CD4-positive, alpha-beta T cell treated with Interleukin-6 at 100 ng/mL for 8 hours (primary cell): ENCODE data around the gene SMPD3.

Experiments used
- DNase-seq: peaks from one replicate; pipeline ENCODE4 v3.0.0-alpha.2; 2020; ENCODE audit warnings: mixed read lengths, low spot score

The SMPD3 gene

GRCh38 chr16:68433316-68433715, 15.0 kb downstream of the SMPD3 start:
- no peak for DNase-seq

GRCh38 chr16:68432701-68433100, 15.6 kb downstream of the SMPD3 start:
- DNase-seq = no peak

- no peak for DNase-seq
Observed at GRCh38 chr16:68429076-68429854, 19.0 kb downstream of the SMPD3 start.

- DNase-seq = no peak
Observed at GRCh38 chr16:68427649-68428303, 20.5 kb downstream of the SMPD3 start.

- DNase-seq = no peak
Observed at GRCh38 chr16:68426347-68426652, 22.0 kb downstream of the SMPD3 start.

GRCh38 chr16:68425498-68426346, 22.6 kb downstream of the SMPD3 start:
- DNase-seq = no peak

- DNase-seq = no peak
Observed at GRCh38 chr16:68423771-68424170, 24.5 kb downstream of the SMPD3 start.

- no peak for DNase-seq
Observed at GRCh38 chr16:68422396-68422960, 25.8 kb downstream of the SMPD3 start.

- DNase-seq = no peak
Observed at GRCh38 chr16:68421076-68421475, 27.2 kb downstream of the SMPD3 start.

GRCh38 chr16:68420366-68420942, 27.9 kb downstream of the SMPD3 start:
- DNase-seq = no peak

GRCh38 chr16:68417711-68418301, 30.5 kb downstream of the SMPD3 start:
- DNase-seq = peak; percentile 90

- peak; percentile 24 for DNase-seq
Observed at GRCh38 chr16:68416057-68417046, 32.0 kb downstream of the SMPD3 start.

GRCh38 chr16:68414581-68414980, 33.7 kb downstream of the SMPD3 start:
- DNase-seq = no peak

GRCh38 chr16:68412061-68412460, 36.2 kb downstream of the SMPD3 start:
- no peak for DNase-seq

GRCh38 chr16:68411086-68411485, 37.2 kb downstream of the SMPD3 start:
- no peak for DNase-seq

GRCh38 chr16:68408967-68409366, 39.3 kb downstream of the SMPD3 start:
- no peak for DNase-seq

- DNase-seq = no peak
Observed at GRCh38 chr16:68408428-68408827, 39.9 kb downstream of the SMPD3 start.

GRCh38 chr16:68406458-68407152, 41.7 kb downstream of the SMPD3 start:
- no peak for DNase-seq

GRCh38 chr16:68404736-68405345, 43.5 kb downstream of the SMPD3 start:
- no peak for DNase-seq
